DND-41 (cell line): ENCODE measurements around the gene RAG1.

Experiments used
- EZH2 ChIP-seq: IDR thresholded peaks from 3 replicates; pipeline ENCODE4 v1.6.1; 2012; ENCODE audit warnings: borderline replicate concordance, low read depth, mild to moderate bottlenecking, moderate library complexity, low read length, inconsistent platforms; ENCODE audit not compliant: severe bottlenecking
- TF ChIP-seq, protein P1 (sequence below): IDR thresholded peaks from 2 replicates; pipeline ENCODE4 v1.5.1; 2012; ENCODE audit warnings: borderline replicate concordance, low read length, moderate library complexity, mild to moderate bottlenecking; ENCODE audit not compliant: poor library complexity, severe bottlenecking; ENCODE audit errors: extremely low read depth

- TF ChIP-seq, protein P1, sequence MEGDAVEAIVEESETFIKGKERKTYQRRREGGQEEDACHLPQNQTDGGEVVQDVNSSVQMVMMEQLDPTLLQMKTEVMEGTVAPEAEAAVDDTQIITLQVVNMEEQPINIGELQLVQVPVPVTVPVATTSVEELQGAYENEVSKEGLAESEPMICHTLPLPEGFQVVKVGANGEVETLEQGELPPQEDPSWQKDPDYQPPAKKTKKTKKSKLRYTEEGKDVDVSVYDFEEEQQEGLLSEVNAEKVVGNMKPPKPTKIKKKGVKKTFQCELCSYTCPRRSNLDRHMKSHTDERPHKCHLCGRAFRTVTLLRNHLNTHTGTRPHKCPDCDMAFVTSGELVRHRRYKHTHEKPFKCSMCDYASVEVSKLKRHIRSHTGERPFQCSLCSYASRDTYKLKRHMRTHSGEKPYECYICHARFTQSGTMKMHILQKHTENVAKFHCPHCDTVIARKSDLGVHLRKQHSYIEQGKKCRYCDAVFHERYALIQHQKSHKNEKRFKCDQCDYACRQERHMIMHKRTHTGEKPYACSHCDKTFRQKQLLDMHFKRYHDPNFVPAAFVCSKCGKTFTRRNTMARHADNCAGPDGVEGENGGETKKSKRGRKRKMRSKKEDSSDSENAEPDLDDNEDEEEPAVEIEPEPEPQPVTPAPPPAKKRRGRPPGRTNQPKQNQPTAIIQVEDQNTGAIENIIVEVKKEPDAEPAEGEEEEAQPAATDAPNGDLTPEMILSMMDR: no peak
- no peak for TF ChIP-seq EZH2
These were observed 34.3 kb downstream of the RAG1 start for GRCh38 chr11:36602135-36602534.
